Osteoblast (primary cell): ENCODE results near the gene LPXN. TPM values are rescaled to one million over a fixed set of nuclear protein-coding genes. Genes with fewer than 3 reads are reported as not detected.

Experiments
- DNase-seq: peaks from one replicate; pipeline ENCODE4 v3.0.0; 2011; ENCODE audit warnings: low spot score, mixed read lengths; ENCODE audit not compliant: insufficient read length; ENCODE audit errors: missing footprints
- H2AFZ ChIP-seq: 2 replicates; pipeline ENCODE4 v1.6.0; 2011; ENCODE audit warnings: mild to moderate bottlenecking, low read length
- H3K27ac ChIP-seq: 2 replicates; pipeline ENCODE4 v1.5.1; 2011; ENCODE audit warnings: mild to moderate bottlenecking, low read depth, low read length, moderate library complexity
- H3K27me3 ChIP-seq: 2 replicates; pipeline ENCODE4 v1.6.0; 2012; ENCODE audit warnings: mild to moderate bottlenecking, control low read depth, inconsistent platforms, low read length, moderate library complexity; ENCODE audit not compliant: insufficient read depth
- H3K36me3 ChIP-seq: 2 replicates; pipeline ENCODE4 v1.5.1; 2011; ENCODE audit warnings: mild to moderate bottlenecking, low read length, control low read depth, moderate library complexity; ENCODE audit not compliant: insufficient read depth
- H3K4me1 ChIP-seq: 2 replicates; pipeline ENCODE4 v1.5.1; 2011; ENCODE audit warnings: mild to moderate bottlenecking, low read length, control low read depth, moderate library complexity; ENCODE audit not compliant: insufficient read depth
- H3K4me2 ChIP-seq: 2 replicates; pipeline ENCODE4 v1.6.0; 2011; ENCODE audit warnings: mild to moderate bottlenecking, low read length; ENCODE audit not compliant: insufficient read depth
- H3K4me3 ChIP-seq: fragments of 200-600 bp; sonication (generic); 3 replicates; pipeline ENCODE4 v1.5.1; 2012; ENCODE audit warnings: mild to moderate bottlenecking, low read length, inconsistent platforms; ENCODE audit not compliant: insufficient read depth
- H3K79me2 ChIP-seq: 2 replicates; pipeline ENCODE4 v1.6.0; 2012; ENCODE audit warnings: mild to moderate bottlenecking, low read length, control low read depth, inconsistent platforms; ENCODE audit not compliant: insufficient read depth
- H3K9me3 ChIP-seq: 2 replicates; pipeline ENCODE4 v1.5.1; 2011; ENCODE audit warnings: low read depth, low read length, control low read depth
- H4K20me1 ChIP-seq: 2 replicates; pipeline ENCODE4 v1.6.0; 2012; ENCODE audit warnings: mild to moderate bottlenecking, low read length, control low read depth; ENCODE audit not compliant: insufficient read depth
- total RNA-seq: library from RNA; depleted of rRNA; stranded (reverse); fragments of >200 nt; gene quantifications from 2 replicates; pipeline ENCODE4 v1.2.3, GENCODE V29; 2012
- TF ChIP-seq, protein P1 (sequence below): IDR thresholded peaks from 2 replicates; pipeline ENCODE4 v1.5.1; 2011; ENCODE audit warnings: mild to moderate bottlenecking, low read depth, low read length, moderate library complexity; ENCODE audit errors: extremely low read depth

The LPXN gene
- total RNA-seq, 1 donor, result 14.5 TPM

DNA sequence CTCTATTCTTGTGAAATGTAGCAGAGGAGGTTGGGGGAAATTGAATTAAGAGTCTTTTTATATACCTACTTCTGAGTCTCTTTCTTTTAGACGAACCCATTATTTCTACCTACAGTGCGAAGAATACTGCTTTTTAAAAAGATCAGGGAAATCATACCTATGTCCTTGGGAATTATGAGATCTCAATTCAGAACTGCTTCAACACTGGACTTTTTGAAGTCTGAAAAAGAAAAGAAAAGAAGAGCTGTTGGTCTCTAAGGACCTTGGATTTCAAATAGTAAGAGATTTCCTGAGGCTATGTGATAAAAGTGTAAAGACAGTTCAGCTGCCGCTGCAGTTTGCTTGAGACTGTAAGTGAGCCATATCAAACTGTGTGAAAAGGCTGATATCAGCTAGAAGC is 64.0 kb downstream of the LPXN start:
- no peak overlapping the region for H3K4me3 ChIP-seq
- no peaks in the 10 kb centered on the region for H3K9me3 ChIP-seq
- no peak overlapping the region for H3K4me2 ChIP-seq
- no peaks in the 10 kb centered on the region for H4K20me1 ChIP-seq
- H3K27ac ChIP-seq, result no peak overlapping the region
- TF ChIP-seq, protein P1, sequence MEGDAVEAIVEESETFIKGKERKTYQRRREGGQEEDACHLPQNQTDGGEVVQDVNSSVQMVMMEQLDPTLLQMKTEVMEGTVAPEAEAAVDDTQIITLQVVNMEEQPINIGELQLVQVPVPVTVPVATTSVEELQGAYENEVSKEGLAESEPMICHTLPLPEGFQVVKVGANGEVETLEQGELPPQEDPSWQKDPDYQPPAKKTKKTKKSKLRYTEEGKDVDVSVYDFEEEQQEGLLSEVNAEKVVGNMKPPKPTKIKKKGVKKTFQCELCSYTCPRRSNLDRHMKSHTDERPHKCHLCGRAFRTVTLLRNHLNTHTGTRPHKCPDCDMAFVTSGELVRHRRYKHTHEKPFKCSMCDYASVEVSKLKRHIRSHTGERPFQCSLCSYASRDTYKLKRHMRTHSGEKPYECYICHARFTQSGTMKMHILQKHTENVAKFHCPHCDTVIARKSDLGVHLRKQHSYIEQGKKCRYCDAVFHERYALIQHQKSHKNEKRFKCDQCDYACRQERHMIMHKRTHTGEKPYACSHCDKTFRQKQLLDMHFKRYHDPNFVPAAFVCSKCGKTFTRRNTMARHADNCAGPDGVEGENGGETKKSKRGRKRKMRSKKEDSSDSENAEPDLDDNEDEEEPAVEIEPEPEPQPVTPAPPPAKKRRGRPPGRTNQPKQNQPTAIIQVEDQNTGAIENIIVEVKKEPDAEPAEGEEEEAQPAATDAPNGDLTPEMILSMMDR, result no peak
- H2AFZ ChIP-seq, result no peak overlapping the region
- H3K36me3 ChIP-seq, result no peaks in the 10 kb centered on the region
- DNase-seq, result no peak
- no peaks in the 10 kb centered on the region for H3K27me3 ChIP-seq
- H3K4me1 ChIP-seq, result no peaks in the 10 kb centered on the region
- no peaks in the 10 kb centered on the region for H3K79me2 ChIP-seq

DNA sequence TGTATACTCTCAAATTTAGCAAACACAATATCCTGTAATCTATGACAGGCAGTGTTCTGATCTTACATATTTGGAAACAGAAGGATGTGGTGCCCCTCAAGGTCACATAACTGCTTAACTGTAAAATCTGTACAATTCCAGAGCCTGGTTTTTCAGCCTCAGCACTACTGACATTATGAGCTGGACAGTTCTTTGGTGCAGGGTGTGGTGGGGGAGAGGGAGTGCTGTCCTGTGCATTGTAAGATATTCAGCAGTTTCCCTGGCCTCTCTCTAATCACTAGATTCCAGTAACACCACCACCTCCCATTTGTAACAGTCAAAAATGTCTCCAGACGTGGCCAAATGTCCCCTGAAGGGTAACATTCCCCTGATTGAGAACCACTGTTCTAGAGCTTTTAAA is 65.9 kb downstream of the LPXN start:
- Histone ChIP-seq H4K20me1 (no peaks in the 10 kb centered on the region), H2AFZ (no peak overlapping the region), H3K27me3 (no peaks in the 10 kb centered on the region), H3K36me3 (no peaks in the 10 kb centered on the region), H3K27ac (no peak overlapping the region), H3K4me3 (no peak overlapping the region), H3K4me2 (no peak overlapping the region), H3K4me1 (no peaks in the 10 kb centered on the region), H3K79me2 (no peaks in the 10 kb centered on the region), H3K9me3 (no peaks in the 10 kb centered on the region)
- no peak for DNase-seq
- TF ChIP-seq, protein P1, result no peak

DNA sequence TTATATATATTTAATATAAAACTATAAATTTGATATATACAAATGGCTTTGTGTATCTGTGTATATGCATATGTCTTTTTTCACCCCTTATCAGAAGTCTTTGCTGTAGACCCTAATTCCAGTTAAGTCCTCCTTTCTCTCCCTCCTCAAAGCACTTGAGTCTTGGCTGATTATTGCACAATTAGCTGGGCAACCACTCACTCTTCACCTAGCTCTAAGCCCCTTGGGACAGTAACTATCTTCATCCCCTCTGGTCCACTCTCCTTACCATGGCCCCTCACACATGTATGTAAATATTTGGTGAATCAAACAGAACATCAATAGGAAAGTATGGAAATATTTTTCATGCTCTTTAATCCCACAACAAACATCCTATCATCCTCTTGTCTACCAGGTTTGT is 66.8 kb downstream of the LPXN start:
- Histone ChIP-seq H3K4me1 (no peaks in the 10 kb centered on the region), H3K27ac (no peak overlapping the region), H3K9me3 (no peaks in the 10 kb centered on the region), H3K27me3 (no peaks in the 10 kb centered on the region), H3K36me3 (no peaks in the 10 kb centered on the region), H2AFZ (no peak overlapping the region), H3K4me3 (no peak overlapping the region), H3K4me2 (no peak overlapping the region), H4K20me1 (no peaks in the 10 kb centered on the region), H3K79me2 (no peaks in the 10 kb centered on the region)
- no peak for DNase-seq
- TF ChIP-seq, protein P1, result no peak

DNA sequence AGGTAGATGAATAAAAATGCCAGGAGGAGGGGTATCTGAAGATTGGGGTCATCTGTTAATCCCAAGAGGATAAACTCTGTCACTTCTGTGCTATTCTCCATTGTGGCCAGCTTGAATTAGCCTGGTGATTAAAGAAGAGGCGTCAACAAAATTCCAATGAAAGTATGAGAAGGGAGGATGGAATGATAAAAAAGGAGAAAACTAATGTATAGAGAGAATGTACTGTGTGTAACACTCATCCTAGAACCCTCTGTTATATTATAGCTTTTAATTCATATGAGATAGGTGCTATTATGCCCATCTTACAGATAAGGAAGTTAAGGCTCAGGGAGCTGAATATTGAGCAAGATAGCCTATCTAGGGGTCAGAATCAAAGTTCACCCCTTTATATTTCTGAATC is 67.7 kb downstream of the LPXN start, which contains the start of gene OR5B21:
TSS of gene OR5B21 (minus strand) at position 101 of the 400 bp plus-strand sequence. CDS start at position 101, 0 bp downstream.
- TF ChIP-seq, protein P1, result no peak
- H3K36me3 ChIP-seq, result no peaks in the 10 kb centered on the region
- no peaks in the 10 kb centered on the region for H4K20me1 ChIP-seq
- no peak within 1 kb of the TSS for H3K4me3 ChIP-seq
- no peaks in the 10 kb centered on the region for H3K4me1 ChIP-seq
- no peak for DNase-seq
- no peaks in the 10 kb centered on the region for H3K27me3 ChIP-seq
- H3K79me2 ChIP-seq, result no peaks in the 10 kb centered on the region
- no peak within 1 kb of the TSS for H3K27ac ChIP-seq
- H2AFZ ChIP-seq, result no peak within 1 kb of the TSS
- H3K9me3 ChIP-seq, result no peaks in the 10 kb centered on the region
- H3K4me2 ChIP-seq, result no peak within 1 kb of the TSS
